A549 (cell line): Measurements from ENCODE around the gene FRMD1. TPM values are rescaled to one million over a fixed set of nuclear protein-coding genes. Genes with fewer than 3 reads are reported as not detected.
A peak's percentile ranks its signal among the peaks of the same experiment; 100 is the strongest.

Source experiments
- ATAC-seq, 2 experiments: fragments of 200-7000 bp in 1 of 2; fragments of >200 bp in 1 of 2; cut with Nextera tagmentation in 1 of 2; cut with Tn5 transposase in 1 of 2; 3 replicates each; pipeline versions ENCODE4 v1.8.0 to v1.9.1; 2018 to 2020; ENCODE audit warnings: mild to moderate bottlenecking in 1 of 2, moderate library complexity in 1 of 2
- CTCF ChIA-PET: fragments of 300-600 bp; sonication (Branson Sonifier 250); formaldehyde crosslinking; extraction: SDS; loops from one replicate; lab custom pipeline; 2021; ENCODE audit warnings: antibody characterized with exemption, inconsistent platforms; lab: Yijun Ruan, JAX
- POLR2A ChIA-PET: fragments of 350-600 bp; formaldehyde crosslinking; extraction: SDS; loops from one replicate; lab custom pipeline; 2021; ENCODE audit warnings: antibody characterized with exemption, inconsistent platforms; lab: Yijun Ruan, JAX
- DNase-seq, 2 experiments: peaks; one replicate each; pipeline versions ENCODE4 v3.0.0 to v3.0.0-alpha.2; 2011 to 2016; ENCODE audit warnings: low read depth in 1 of 2, low spot score in 1 of 2
- FAIRE-seq: peaks from 2 replicates; lab custom pipeline; 2011; peaks lifted over from hg19 to GRCh38; lab: Jason Lieb, UNC
- H3K27ac ChIP-seq, 2 experiments: fragments of >200 bp; sonication (Bioruptor Twin); formaldehyde crosslinking; 3 replicates each; pipeline ENCODE4 v1.5.1; 2016 to 2017
- H3K4me1 ChIP-seq: fragments of >200 bp; sonication (Bioruptor Twin); formaldehyde crosslinking; 3 replicates; pipeline ENCODE4 v1.6.1; 2016
- H3K4me2 ChIP-seq: fragments of >200 bp; sonication (Bioruptor Twin); formaldehyde crosslinking; 3 replicates; pipeline ENCODE4 v1.6.1; 2016
- H3K4me3 ChIP-seq: fragments of >200 bp; sonication (Bioruptor Twin); formaldehyde crosslinking; 3 replicates; pipeline ENCODE4 v1.5.1; 2016
- H3K9me3 ChIP-seq: fragments of >200 bp; sonication (Bioruptor Twin); formaldehyde crosslinking; 3 replicates; pipeline ENCODE4 v1.6.1; 2016
- ATOH8 ChIP-seq: fragments of 250-450 bp; sonication (Bioruptor Pico); IDR thresholded peaks from 2 replicates; pipeline ENCODE4 v1.5.0; 2020; ENCODE audit warnings: low read depth, mild to moderate bottlenecking, moderate library complexity
- CBX2 ChIP-seq: fragments of 200-600 bp; sonication (generic); IDR thresholded peaks from 2 replicates; pipeline ENCODE4 v1.6.1; 2016; ENCODE audit warnings: low read depth, mild to moderate bottlenecking, borderline replicate concordance
- CBX8 ChIP-seq: fragments of 200-600 bp; sonication (generic); IDR thresholded peaks from 2 replicates; pipeline ENCODE4 v1.6.1; 2016
- CHD2 ChIP-seq: fragments of 150-350 bp; IDR thresholded peaks from 2 replicates; pipeline ENCODE4 v1.6.1; 2014; ENCODE audit warnings: low read length; ENCODE audit not compliant: partially characterized antibody
- CHD4 ChIP-seq: fragments of 200-600 bp; sonication (generic); IDR thresholded peaks from 2 replicates; pipeline ENCODE4 v1.6.1; 2016; ENCODE audit warnings: antibody characterized with exemption, mild to moderate bottlenecking, borderline replicate concordance
- EHMT2 ChIP-seq: fragments of 200-600 bp; sonication (generic); IDR thresholded peaks from 2 replicates; pipeline ENCODE4 v1.6.1; 2016; ENCODE audit warnings: antibody characterized with exemption, low read depth, mild to moderate bottlenecking, moderate library complexity
- ELK1 ChIP-seq: fragments of 150-350 bp; IDR thresholded peaks from 2 replicates; pipeline ENCODE4 v1.6.1; 2014; ENCODE audit warnings: low read depth, mild to moderate bottlenecking, low read length
- FOXS1 ChIP-seq: fragments of 250-450 bp; sonication (Bioruptor Pico); IDR thresholded peaks from 2 replicates; pipeline ENCODE4 v1.5.0; 2020; ENCODE audit warnings: mild to moderate bottlenecking, moderate library complexity
- HDAC2 ChIP-seq: fragments of 200-600 bp; sonication (generic); IDR thresholded peaks from 2 replicates; pipeline ENCODE4 v1.6.1; 2016
- HES2 ChIP-seq: fragments of >200 bp; sonication (Bioruptor Twin); formaldehyde crosslinking; IDR thresholded peaks from 2 replicates; pipeline ENCODE4 v1.6.1; 2016
- HOXA7 ChIP-seq: fragments of 250-450 bp; sonication (Bioruptor Pico); IDR thresholded peaks from 2 replicates; pipeline ENCODE4 v1.5.0; 2020; ENCODE audit warnings: mild to moderate bottlenecking, moderate library complexity
- KDM1A ChIP-seq: fragments of 200-600 bp; sonication (generic); IDR thresholded peaks from 2 replicates; pipeline ENCODE4 v1.6.1; 2016; ENCODE audit warnings: low read depth, mild to moderate bottlenecking
- KDM5A ChIP-seq: fragments of 200-600 bp; sonication (generic); IDR thresholded peaks from 2 replicates; pipeline ENCODE4 v1.6.1; 2016; ENCODE audit warnings: antibody characterized with exemption, mild to moderate bottlenecking
- MYC ChIP-seq: IDR thresholded peaks from 2 replicates; pipeline ENCODE4 v1.6.1; 2012; ENCODE audit warnings: mild to moderate bottlenecking, inconsistent platforms, low read length, improper control_type of control experiment, borderline replicate concordance
- NR3C1 ChIP-seq: fragments of >200 bp; sonication (Bioruptor Twin); formaldehyde crosslinking; IDR thresholded peaks from 3 replicates; pipeline ENCODE4 v1.6.1; 2017
- PHF8 ChIP-seq: fragments of 200-600 bp; sonication (generic); IDR thresholded peaks from 2 replicates; pipeline ENCODE4 v1.6.1; 2016; ENCODE audit warnings: low read depth, mild to moderate bottlenecking, antibody characterized with exemption, moderate library complexity, borderline replicate concordance
- POLR2A ChIP-seq: IDR thresholded peaks from 2 replicates; pipeline ENCODE4 v1.6.1; 2012; ENCODE audit warnings: mild to moderate bottlenecking, low read length
- POLR2AphosphoS2 ChIP-seq: conservative IDR thresholded peaks from 2 replicates; pipeline ENCODE4 v1.6.1; 2012; ENCODE audit warnings: low read length, improper control_type of control experiment, inconsistent platforms
- RAD21 ChIP-seq, 2 experiments: fragments of >200 bp in 1 of 2; sonication (Bioruptor Twin) in 1 of 2; formaldehyde crosslinking in 1 of 2; IDR thresholded peaks in 1 of 2; conservative IDR thresholded peaks in 1 of 2; 2 replicates in 1 of 2; 3 replicates in 1 of 2; pipeline ENCODE4 v1.6.1; 2012 to 2018; ENCODE audit warnings: inconsistent platforms in 1 of 2
- RFX5 ChIP-seq: fragments of 450-650 bp; IDR thresholded peaks from 2 replicates; pipeline ENCODE4 v1.7.1; 2014; ENCODE audit warnings: antibody characterized with exemption, mild to moderate bottlenecking, moderate library complexity
- SMC3 ChIP-seq: fragments of >200 bp; sonication (Bioruptor Twin); formaldehyde crosslinking; IDR thresholded peaks from 3 replicates; pipeline ENCODE4 v1.6.1; 2018; ENCODE audit warnings: inconsistent platforms
- TFCP2L1 ChIP-seq: fragments of 250-450 bp; sonication (Bioruptor Pico); IDR thresholded peaks from 2 replicates; pipeline ENCODE4 v1.5.0; 2021; ENCODE audit warnings: mild to moderate bottlenecking
- USF2 ChIP-seq: fragments of 450-650 bp; IDR thresholded peaks from 2 replicates; pipeline ENCODE4 v1.6.1; 2014; ENCODE audit warnings: antibody characterized with exemption
- ZFP36 ChIP-seq: fragments of 450-650 bp; IDR thresholded peaks from 2 replicates; pipeline ENCODE4 v1.6.1; 2014; ENCODE audit warnings: borderline replicate concordance; ENCODE audit not compliant: partially characterized antibody
- ZNF302 ChIP-seq: fragments of 250-450 bp; sonication (Bioruptor Pico); IDR thresholded peaks from 2 replicates; pipeline ENCODE4 v1.9.0; 2021; ENCODE audit warnings: inconsistent platforms, mild to moderate bottlenecking, moderate library complexity
- ZSCAN20 ChIP-seq: fragments of 250-450 bp; sonication (Bioruptor Pico); IDR thresholded peaks from 2 replicates; pipeline ENCODE4 v1.8.0; 2022; ENCODE audit warnings: mild to moderate bottlenecking, moderate library complexity
- WGBS: methylation state at CpG from one replicate; pipeline ENCODE4 v1.1.6; 2017; ENCODE audit errors: missing lambda C conversion rate; 5-methylcytosine and 5-hydroxymethylcytosine counted together
- polyA plus RNA-seq, 4 experiments: library from polyadenylated mRNA; depleted of rRNA in 3 of 4; stranded (reverse); fragments of >200 nt; fragmentation: RNase III in 1 of 4; extraction: RNeasy Plus Mini Kit Qiagen cat#74134 plus additional on column Dnase treatment in 1 of 4; gene quantifications; 2 replicates in 3 of 4; 3 replicates in 1 of 4; pipeline ENCODE4 v1.2.3, GENCODE V29; 2011 to 2017

FRMD1 gene
- polyA plus RNA-seq, 2 of the 4 experiments (the other 2 are of a cell fraction) = not detected

- ATAC-seq = no peak
- Histone ChIP-seq H3K27ac (no peak overlapping the region), H3K4me3 (no peak overlapping the region), H3K4me1 (no peaks in the 10 kb centered on the region), H3K9me3 (no peaks in the 10 kb centered on the region), H3K4me2 (no peak overlapping the region)
- FAIRE-seq = no peak
- TF ChIP-seq ZFP36 (no peak), POLR2AphosphoS2 (no peak), ZNF302 (no peak), PHF8 (no peak), HOXA7 (CRISPR knock-in tag) (no peak), MYC (no peak), RFX5 (no peak), FOXS1 (CRISPR knock-in tag) (no peak), HDAC2 (no peak)
- ChIA-PET CTCF (interaction anchor here (1.0 to 3.4 kb wide), 2 partner anchors 13 to 59 kb away, joined by 4 to 13 read pairs; no protein-coding TSS in a partner anchor), POLR2A (no interaction called here)
- no peak for DNase-seq
Measured at GRCh38 chr6:168119539-168119938, 40.5 kb upstream of the FRMD1 start.

GRCh38 chr6:168118935-168119334 is 39.9 kb upstream of the FRMD1 start:
- H3K4me1 ChIP-seq = no peaks in the 10 kb centered on the region
- no peak for TF ChIP-seq CBX2
- TF ChIP-seq, all 56 proteins: peak for 0
- ChIA-PET POLR2A (no interaction called here), CTCF (interaction anchor here (1.0 to 3.4 kb wide), 2 partner anchors 14 to 59 kb away, joined by 4 to 13 read pairs; no protein-coding TSS in a partner anchor)
- FAIRE-seq = no peak
- H3K27ac ChIP-seq = no peak overlapping the region
- DNase-seq = no peak
- no peak overlapping the region for H3K4me3 ChIP-seq
- WGBS = 21% methylated on average over 2 of the region's 7 CpGs
- no peak; a peak in 1 of 6 replicates for ATAC-seq
- no peaks in the 10 kb centered on the region for H3K9me3 ChIP-seq
- no peak overlapping the region for H3K4me2 ChIP-seq

DNA sequence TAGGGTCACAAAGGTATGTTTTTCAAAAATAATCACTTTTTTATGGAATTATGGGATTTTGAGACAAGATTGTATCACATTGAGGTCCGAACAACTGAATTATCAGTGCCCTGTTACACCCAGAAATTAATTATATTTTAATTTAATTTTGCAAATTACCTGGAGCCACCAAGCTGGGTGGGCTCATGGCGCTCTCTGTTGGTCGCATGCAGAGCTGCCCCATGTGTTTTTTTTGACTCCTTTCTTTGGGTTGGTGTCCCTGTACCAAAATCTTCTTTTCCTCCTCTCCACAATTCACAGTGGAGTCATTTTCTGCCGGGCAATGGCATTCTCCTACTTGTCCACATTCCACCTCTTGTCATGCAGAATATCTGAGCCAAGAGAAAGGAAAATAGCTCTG is 38.9 kb upstream of the FRMD1 start:
- no peak overlapping the region for H3K27ac ChIP-seq
- FAIRE-seq (no peak), ATAC-seq (no peak), DNase-seq (no peak)
- no peak overlapping the region for H3K4me2 ChIP-seq
- WGBS = 43% methylated on average over 4 of the region's 4 CpGs
- POLR2A ChIA-PET = no interaction called here
- no peak overlapping the region for H3K4me3 ChIP-seq
- CTCF ChIA-PET = interaction anchor here (1.3 to 3.4 kb wide), 2 partner anchors 15 to 58 kb away, joined by 3 to 13 read pairs; no protein-coding TSS in a partner anchor
- TF ChIP-seq SMC3 (0 out of 3 replicates have a peak, but pooled peaks have one; percentile 8), RAD21 (conservative IDR thresholded peaks at IDR 0.05 in 1 of 2, IDR thresholded peaks at IDR 0.05 in 1 of 2) (peak; percentile 27 to 42; a peak in 3 of 5 replicates), HES2 (no peak)
- H3K4me1 ChIP-seq = no peaks in the 10 kb centered on the region
- no peaks in the 10 kb centered on the region for H3K9me3 ChIP-seq

GRCh38 chr6:168116975-168117899 is 38.2 kb upstream of the FRMD1 start:
- ATAC-seq (no peak), FAIRE-seq (no peak), DNase-seq (no peak)
- Histone ChIP-seq H3K9me3 (no peaks in the 10 kb centered on the region), H3K4me2 (no peak overlapping the region), H3K27ac (no peak overlapping the region), H3K4me3 (no peak overlapping the region), H3K4me1 (no peaks in the 10 kb centered on the region)
- 67% methylated on average over 25 of the region's 26 CpGs for WGBS
- ChIA-PET CTCF (interaction anchor here (1.1 to 3.4 kb wide), 3 partner anchors 15 to 57 kb away, joined by 3 to 13 read pairs (median 3); no protein-coding TSS in a partner anchor), POLR2A (no interaction called here)
- TF ChIP-seq CHD2 (no peak), ATOH8 (CRISPR knock-in tag) (no peak), NR3C1 (no peak), CHD4 (no peak), ELK1 (no peak), EHMT2 (no peak), POLR2A (no peak), FOXS1 (CRISPR knock-in tag) (no peak), CBX8 (no peak), TFCP2L1 (CRISPR knock-in tag) (no peak), USF2 (no peak), KDM5A (no peak), KDM1A (no peak), ZSCAN20 (no peak)
